Ectodermal cell (in vitro differentiated cells): Measurements from ENCODE around the gene C1orf116. TPM values are rescaled to one million over a fixed set of nuclear protein-coding genes. Genes with fewer than 3 reads are reported as not detected.

Experiments
- H3K27ac ChIP-seq: 2 replicates; pipeline ENCODE4 v1.7.0; 2013; ENCODE audit warnings: mild to moderate bottlenecking, low read depth, low read length; ENCODE audit not compliant: insufficient read depth, poor library complexity, severe bottlenecking
- H3K27me3 ChIP-seq: 2 replicates; pipeline ENCODE4 v1.7.0; 2013; ENCODE audit warnings: mild to moderate bottlenecking, low read length; ENCODE audit not compliant: insufficient read depth, control insufficient read depth, poor library complexity, severe bottlenecking
- H3K36me3 ChIP-seq: one replicate; pipeline ENCODE4 v1.7.0; 2013; ENCODE audit warnings: low read length; ENCODE audit not compliant: control insufficient read depth, insufficient read depth
- H3K4me1 ChIP-seq: one replicate; pipeline ENCODE4 v1.7.0; 2013; ENCODE audit warnings: low read length; ENCODE audit not compliant: control insufficient read depth, insufficient read depth
- H3K4me3 ChIP-seq: 2 replicates; pipeline ENCODE4 v1.7.0; 2013; ENCODE audit warnings: low read depth, low read length, control low read depth; ENCODE audit not compliant: insufficient read depth
- H3K9me3 ChIP-seq: 2 replicates; pipeline ENCODE4 v1.7.0; 2013; ENCODE audit warnings: mild to moderate bottlenecking, low read length, moderate library complexity; ENCODE audit not compliant: control insufficient read depth
- WGBS, 2 experiments: methylation state at CpG; one replicate each; pipeline ENCODE4 v1.1.7; 2013; ENCODE audit warnings: missing lambda C conversion rate in 2 of 2; 5-methylcytosine and 5-hydroxymethylcytosine counted together
- polyA plus RNA-seq, 4 experiments: library from polyadenylated mRNA; stranded (reverse); fragments of 50-300 nt; gene quantifications; one replicate each; pipeline ENCODE4 v1.2.3, GENCODE V29; 2013

C1orf116 gene
- 0.31 TPM for polyA plus RNA-seq (2013, experiment 1 of 4)
- polyA plus RNA-seq (2013, experiment 2 of 4): 0.30 TPM
- polyA plus RNA-seq (2013, experiment 3 of 4): 0.16 TPM
- 0.08 TPM for polyA plus RNA-seq (2013, experiment 4 of 4)

DNA sequence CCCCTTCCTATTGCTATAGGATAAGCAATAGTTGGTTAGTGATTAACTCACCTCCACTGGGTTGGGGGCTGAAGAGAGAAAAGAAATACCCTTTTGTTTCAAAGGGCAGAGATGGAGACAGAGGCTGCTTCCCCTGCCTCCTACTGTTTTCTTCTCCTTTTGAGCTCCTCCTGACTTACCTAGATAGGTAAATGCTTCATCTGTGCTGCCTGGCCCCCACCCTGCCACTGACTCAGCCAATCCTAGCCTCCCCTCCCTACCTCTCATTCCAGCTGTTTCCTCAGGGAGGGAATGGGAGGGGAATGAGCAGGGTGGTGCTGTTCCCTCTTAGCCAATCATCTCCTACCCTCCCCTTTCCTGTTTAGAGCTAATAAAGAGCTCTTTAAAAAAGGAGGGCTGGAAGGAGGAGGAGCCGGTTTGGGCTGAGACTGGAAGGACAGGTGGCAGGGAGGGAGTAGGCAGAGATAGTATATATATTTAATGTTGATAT is at the start of gene C1orf116:
Gene C1orf116, minus strand, starts transcription at position 229 of the 490 bp plus-strand sequence. CDS start 5,158 bp downstream, outside the sequence.
- 4% methylated on average over 1 of the region's 1 CpG for WGBS, 2 experiments
- Histone ChIP-seq H3K4me3 (no peak within 1 kb of the TSS), H3K4me1 (no peaks in the 10 kb centered on the region), H3K27me3 (peaks cover 6% of the 10 kb centered on the region), H3K9me3 (no peaks in the 10 kb centered on the region), H3K27ac (no peak within 1 kb of the TSS), H3K36me3 (no peaks in the 10 kb centered on the region)

GRCh38 chr1:207081806-207082205 is 49.2 kb upstream of the C1orf116 start:
- 98 to 100% methylated on average over 1 to 2 of the region's 2 CpGs for WGBS, 2 experiments
- no peaks in the 10 kb centered on the region for H3K27me3 ChIP-seq
- H3K27ac ChIP-seq: no peak overlapping the region
- H3K4me1 ChIP-seq: no peaks in the 10 kb centered on the region
- no peaks in the 10 kb centered on the region for H3K36me3 ChIP-seq
- no peaks in the 10 kb centered on the region for H3K9me3 ChIP-seq
- no peak overlapping the region for H3K4me3 ChIP-seq

- WGBS, 2 experiments: 90% methylated on average over 2 of the region's 2 CpGs; no CpG with 5 or more reads in 1 of the 2 experiments
- Histone ChIP-seq H3K9me3 (no peaks in the 10 kb centered on the region), H3K27me3 (no peaks in the 10 kb centered on the region), H3K4me3 (no peak overlapping the region), H3K27ac (no peak overlapping the region), H3K4me1 (no peaks in the 10 kb centered on the region), H3K36me3 (no peaks in the 10 kb centered on the region)
These were observed 48.5 kb upstream of the C1orf116 start for GRCh38 chr1:207081088-207081487.

DNA sequence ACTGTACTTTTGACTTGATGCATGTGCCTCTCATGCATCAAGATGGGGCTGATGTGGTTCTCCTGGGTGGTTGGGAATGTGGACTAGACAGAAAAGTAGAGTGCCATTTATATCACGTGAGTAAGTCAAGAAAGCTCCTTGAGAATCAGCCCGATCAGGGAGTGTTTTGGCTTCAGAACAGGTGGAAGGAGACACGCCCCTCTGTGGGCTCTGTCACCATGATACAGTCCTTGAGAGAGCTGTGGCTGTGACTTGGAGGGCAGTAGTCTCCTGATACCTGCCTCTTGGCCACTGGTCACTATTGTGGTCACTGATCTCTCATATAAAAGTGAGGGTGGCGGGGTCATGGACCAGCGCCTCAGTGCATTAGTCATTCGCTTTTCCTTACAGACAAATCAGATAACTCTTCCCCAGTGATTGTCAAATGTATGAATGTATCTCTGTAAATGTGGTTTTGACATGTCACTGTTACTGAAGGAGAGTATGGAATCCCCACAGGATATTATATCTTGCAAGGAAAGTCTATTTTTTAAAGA is 47.2 kb upstream of the C1orf116 start:
- H3K4me1 ChIP-seq: no peaks in the 10 kb centered on the region
- H3K9me3 ChIP-seq: no peaks in the 10 kb centered on the region
- no peak overlapping the region for H3K4me3 ChIP-seq
- no peaks in the 10 kb centered on the region for H3K36me3 ChIP-seq
- H3K27ac ChIP-seq: no peak overlapping the region
- WGBS, 2 experiments: 93 to 96% methylated on average over 6 of the region's 6 CpGs
- H3K27me3 ChIP-seq: no peaks in the 10 kb centered on the region

- Histone ChIP-seq H3K9me3 (no peaks in the 10 kb centered on the region), H3K27me3 (no peaks in the 10 kb centered on the region), H3K4me1 (no peaks in the 10 kb centered on the region), H3K4me3 (no peak overlapping the region), H3K36me3 (no peaks in the 10 kb centered on the region), H3K27ac (no peak overlapping the region)
- WGBS, 2 experiments: 89 to 90% methylated on average over 11 of the region's 11 CpGs
These were observed 46.1 kb upstream of the C1orf116 start for GRCh38 chr1:207078578-207079132.

- Histone ChIP-seq H3K9me3 (no peaks in the 10 kb centered on the region), H3K27me3 (no peaks in the 10 kb centered on the region), H3K4me1 (no peaks in the 10 kb centered on the region), H3K36me3 (no peaks in the 10 kb centered on the region), H3K4me3 (no peak overlapping the region), H3K27ac (no peak overlapping the region)
- WGBS, 2 experiments: 56% methylated on average over 6 of the region's 6 CpGs
These were observed 45.2 kb upstream of the C1orf116 start for GRCh38 chr1:207077470-207078377.

DNA sequence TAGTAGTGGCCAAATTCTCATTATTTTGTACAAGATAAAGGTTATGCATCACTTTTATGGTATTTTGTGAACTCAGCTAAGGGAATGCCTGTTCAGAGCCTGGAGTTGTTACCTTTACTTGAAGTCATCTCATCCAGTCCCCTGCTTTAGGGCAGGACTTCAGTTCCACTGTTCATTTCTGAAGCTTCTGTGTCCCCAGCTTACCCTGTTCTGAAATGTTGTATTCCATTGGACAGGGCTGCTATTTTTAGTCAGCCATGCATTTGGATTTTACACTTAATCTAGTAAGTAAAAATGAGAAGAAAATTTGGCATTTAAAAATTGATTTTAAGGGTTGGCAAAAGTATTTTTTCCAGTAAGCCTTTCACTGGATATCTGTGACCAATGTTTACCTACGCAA is 44.5 kb upstream of the C1orf116 start:
- Histone ChIP-seq H3K4me1 (no peaks in the 10 kb centered on the region), H3K36me3 (no peaks in the 10 kb centered on the region), H3K27ac (no peak overlapping the region), H3K4me3 (no peak overlapping the region), H3K27me3 (no peaks in the 10 kb centered on the region), H3K9me3 (no peaks in the 10 kb centered on the region)
- WGBS, 2 experiments: 100% methylated on average over 1 of the region's 1 CpG

DNA sequence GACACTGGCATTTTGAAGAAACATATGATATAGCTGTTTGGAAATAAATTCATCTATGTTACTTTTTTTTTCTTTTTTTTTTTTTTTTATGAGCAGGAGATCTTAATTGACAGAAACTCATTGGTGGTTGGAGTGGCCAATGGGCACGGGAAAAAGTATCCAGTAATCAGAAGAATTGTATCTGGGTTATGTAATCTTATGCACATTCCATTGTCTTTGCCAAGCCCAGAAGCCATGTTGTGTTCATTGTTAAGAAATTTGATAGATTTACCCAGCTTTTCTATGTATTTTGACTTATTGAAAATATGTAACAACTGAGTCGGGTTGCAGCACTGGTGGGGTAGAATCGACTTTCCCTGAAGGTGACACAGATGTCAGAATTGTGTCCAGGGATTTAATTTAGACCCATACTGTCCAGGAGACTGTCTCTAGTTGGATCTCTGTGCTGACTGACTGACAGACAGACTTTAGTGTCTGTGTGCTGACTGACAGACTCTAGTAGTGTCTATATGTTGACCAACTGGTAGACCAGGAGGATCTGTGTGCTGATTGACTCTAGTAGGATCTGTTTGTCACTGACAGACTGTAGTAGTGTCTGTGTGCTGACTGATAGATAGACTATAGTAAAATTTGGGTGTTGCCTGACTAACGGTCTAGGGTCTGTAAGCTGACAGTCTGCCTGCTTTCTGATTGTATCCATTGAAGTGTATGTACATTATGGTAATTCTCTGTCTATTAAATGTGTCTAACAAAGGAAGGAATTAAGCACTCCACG is 43.8 kb upstream of the C1orf116 start:
- Histone ChIP-seq H3K36me3 (no peaks in the 10 kb centered on the region), H3K27ac (no peak overlapping the region), H3K27me3 (no peaks in the 10 kb centered on the region), H3K4me3 (no peak overlapping the region), H3K9me3 (no peaks in the 10 kb centered on the region), H3K4me1 (no peaks in the 10 kb centered on the region)
- WGBS, 2 experiments: 94 to 99% methylated on average over 4 of the region's 5 CpGs

DNA sequence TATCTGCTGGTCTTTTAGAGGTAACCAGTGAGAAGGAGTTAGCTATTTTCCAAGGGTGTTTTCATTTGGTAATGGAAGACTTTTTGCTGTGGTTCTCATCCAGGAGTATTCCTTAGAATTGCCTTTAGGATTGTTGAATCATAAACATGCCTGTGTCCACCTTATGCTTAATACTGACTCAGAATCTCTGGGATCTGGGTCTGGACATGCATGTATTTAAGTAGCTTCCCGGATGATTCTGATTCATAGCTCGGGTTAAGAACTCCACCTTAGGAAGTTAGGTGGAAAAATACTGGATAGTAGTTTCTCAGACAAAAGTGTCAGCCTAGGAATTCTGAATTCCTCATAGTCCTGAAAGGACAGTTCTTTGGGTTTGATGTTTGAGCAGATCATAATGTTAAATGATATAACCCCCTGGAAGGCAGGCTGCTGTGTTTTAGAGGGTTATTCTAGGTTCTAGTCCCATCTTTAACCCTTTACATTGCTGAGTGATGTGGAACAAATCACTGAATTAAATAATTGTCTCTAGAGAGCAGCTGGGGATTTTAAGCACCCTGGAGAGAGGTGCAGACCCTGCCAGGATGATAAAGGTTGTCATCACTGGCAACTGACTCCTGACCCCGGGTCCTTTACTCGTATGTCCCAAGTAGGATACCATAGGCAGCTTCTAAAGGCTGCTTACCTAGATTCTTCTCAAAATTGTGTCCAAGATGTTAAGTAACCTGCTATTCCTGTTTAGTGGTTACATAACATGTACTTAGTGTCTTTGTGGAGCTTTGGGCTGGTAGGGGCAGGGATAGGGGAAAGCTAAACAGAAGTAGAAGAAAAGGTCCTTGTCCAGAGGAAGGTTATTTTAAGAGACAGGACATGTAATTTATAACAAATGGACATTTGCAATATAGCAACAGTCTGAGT is 41.6 kb upstream of the C1orf116 start:
- Histone ChIP-seq H3K9me3 (no peaks in the 10 kb centered on the region), H3K27me3 (no peaks in the 10 kb centered on the region), H3K4me1 (no peaks in the 10 kb centered on the region), H3K36me3 (no peaks in the 10 kb centered on the region), H3K4me3 (no peak overlapping the region), H3K27ac (no peak overlapping the region)
- WGBS, 2 experiments: 83 to 97% methylated on average over 4 of the region's 4 CpGs
